Neural cell (in vitro differentiated cells): ENCODE measurements around the gene IDE.

Source experiments
- CTCF ChIP-seq: fragments of 450-650 bp; IDR thresholded peaks from 2 replicates; pipeline ENCODE4 v1.5.1; 2014; ENCODE audit warnings: antibody characterized with exemption, mild to moderate bottlenecking, moderate library complexity; ENCODE audit not compliant: poor library complexity, severe bottlenecking
- EP300 ChIP-seq: fragments of 450-650 bp; conservative IDR thresholded peaks from 2 replicates; pipeline ENCODE4 v1.6.1; 2014; ENCODE audit warnings: antibody characterized with exemption, mild to moderate bottlenecking, moderate library complexity; ENCODE audit not compliant: poor library complexity, severe bottlenecking

GRCh38 chr10:92464364-92464763 is 109.5 kb downstream of the IDE start:
- TF ChIP-seq EP300 (no peak), CTCF (no peak)
